HL-60 (cell line): ENCODE data around the gene SPANXN5.

Source experiments
- POLR2AphosphoS5 ChIP-seq: IDR thresholded peaks from 2 replicates; pipeline ENCODE4 v1.6.1; 2012; ENCODE audit warnings: low read depth
- SPI1 ChIP-seq: IDR thresholded peaks from 2 replicates; pipeline ENCODE4 v1.6.1; 2012; ENCODE audit warnings: low read depth, mild to moderate bottlenecking, borderline replicate concordance
- TF ChIP-seq, protein P1 (sequence below): IDR thresholded peaks from one replicate; pipeline ENCODE4 v1.5.1; 2011; ENCODE audit warnings: low read length, control low read depth, inconsistent platforms; ENCODE audit not compliant: insufficient read depth
- TF ChIP-seq, protein P2 (sequence below): IDR thresholded peaks from 2 replicates; pipeline ENCODE4 v1.6.1; 2012; ENCODE audit warnings: low read depth; ENCODE audit not compliant: insufficient replicate concordance

GRCh38 chrX:52811065-52811625 is 13.9 kb upstream of the SPANXN5 start, which contains the start of gene XAGE5:
- TF ChIP-seq, protein P1, sequence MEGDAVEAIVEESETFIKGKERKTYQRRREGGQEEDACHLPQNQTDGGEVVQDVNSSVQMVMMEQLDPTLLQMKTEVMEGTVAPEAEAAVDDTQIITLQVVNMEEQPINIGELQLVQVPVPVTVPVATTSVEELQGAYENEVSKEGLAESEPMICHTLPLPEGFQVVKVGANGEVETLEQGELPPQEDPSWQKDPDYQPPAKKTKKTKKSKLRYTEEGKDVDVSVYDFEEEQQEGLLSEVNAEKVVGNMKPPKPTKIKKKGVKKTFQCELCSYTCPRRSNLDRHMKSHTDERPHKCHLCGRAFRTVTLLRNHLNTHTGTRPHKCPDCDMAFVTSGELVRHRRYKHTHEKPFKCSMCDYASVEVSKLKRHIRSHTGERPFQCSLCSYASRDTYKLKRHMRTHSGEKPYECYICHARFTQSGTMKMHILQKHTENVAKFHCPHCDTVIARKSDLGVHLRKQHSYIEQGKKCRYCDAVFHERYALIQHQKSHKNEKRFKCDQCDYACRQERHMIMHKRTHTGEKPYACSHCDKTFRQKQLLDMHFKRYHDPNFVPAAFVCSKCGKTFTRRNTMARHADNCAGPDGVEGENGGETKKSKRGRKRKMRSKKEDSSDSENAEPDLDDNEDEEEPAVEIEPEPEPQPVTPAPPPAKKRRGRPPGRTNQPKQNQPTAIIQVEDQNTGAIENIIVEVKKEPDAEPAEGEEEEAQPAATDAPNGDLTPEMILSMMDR, result no peak
- TF ChIP-seq POLR2AphosphoS5, result no peak
- TF ChIP-seq SPI1, result no peak
- TF ChIP-seq, protein P2, sequence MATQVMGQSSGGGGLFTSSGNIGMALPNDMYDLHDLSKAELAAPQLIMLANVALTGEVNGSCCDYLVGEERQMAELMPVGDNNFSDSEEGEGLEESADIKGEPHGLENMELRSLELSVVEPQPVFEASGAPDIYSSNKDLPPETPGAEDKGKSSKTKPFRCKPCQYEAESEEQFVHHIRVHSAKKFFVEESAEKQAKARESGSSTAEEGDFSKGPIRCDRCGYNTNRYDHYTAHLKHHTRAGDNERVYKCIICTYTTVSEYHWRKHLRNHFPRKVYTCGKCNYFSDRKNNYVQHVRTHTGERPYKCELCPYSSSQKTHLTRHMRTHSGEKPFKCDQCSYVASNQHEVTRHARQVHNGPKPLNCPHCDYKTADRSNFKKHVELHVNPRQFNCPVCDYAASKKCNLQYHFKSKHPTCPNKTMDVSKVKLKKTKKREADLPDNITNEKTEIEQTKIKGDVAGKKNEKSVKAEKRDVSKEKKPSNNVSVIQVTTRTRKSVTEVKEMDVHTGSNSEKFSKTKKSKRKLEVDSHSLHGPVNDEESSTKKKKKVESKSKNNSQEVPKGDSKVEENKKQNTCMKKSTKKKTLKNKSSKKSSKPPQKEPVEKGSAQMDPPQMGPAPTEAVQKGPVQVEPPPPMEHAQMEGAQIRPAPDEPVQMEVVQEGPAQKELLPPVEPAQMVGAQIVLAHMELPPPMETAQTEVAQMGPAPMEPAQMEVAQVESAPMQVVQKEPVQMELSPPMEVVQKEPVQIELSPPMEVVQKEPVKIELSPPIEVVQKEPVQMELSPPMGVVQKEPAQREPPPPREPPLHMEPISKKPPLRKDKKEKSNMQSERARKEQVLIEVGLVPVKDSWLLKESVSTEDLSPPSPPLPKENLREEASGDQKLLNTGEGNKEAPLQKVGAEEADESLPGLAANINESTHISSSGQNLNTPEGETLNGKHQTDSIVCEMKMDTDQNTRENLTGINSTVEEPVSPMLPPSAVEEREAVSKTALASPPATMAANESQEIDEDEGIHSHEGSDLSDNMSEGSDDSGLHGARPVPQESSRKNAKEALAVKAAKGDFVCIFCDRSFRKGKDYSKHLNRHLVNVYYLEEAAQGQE, result no peak
